HG03097 (cell line): ENCODE measurements around the gene CRELD2.
"Not testable (repeated sequence)": the region's sequence is repeated elsewhere in the genome, so short reads cannot be mapped to it uniquely, and the experiment has no call there.

Source experiments
- ATAC-seq: cut with Tn5 transposase; IDR thresholded peaks from one replicate; pipeline ENCODE4 v1.9.1; 2021; ENCODE audit not compliant: unreplicated experiment, low FRiP score

The CRELD2 gene

GRCh38 chr22:49942565-49943404, 24.4 kb downstream of the CRELD2 start:
- no peak for ATAC-seq

GRCh38 chr22:49943405-49943765, 25.0 kb downstream of the CRELD2 start:
- ATAC-seq = no peak

GRCh38 chr22:49943771-49944398, 25.5 kb downstream of the CRELD2 start:
- ATAC-seq = no peak

DNA sequence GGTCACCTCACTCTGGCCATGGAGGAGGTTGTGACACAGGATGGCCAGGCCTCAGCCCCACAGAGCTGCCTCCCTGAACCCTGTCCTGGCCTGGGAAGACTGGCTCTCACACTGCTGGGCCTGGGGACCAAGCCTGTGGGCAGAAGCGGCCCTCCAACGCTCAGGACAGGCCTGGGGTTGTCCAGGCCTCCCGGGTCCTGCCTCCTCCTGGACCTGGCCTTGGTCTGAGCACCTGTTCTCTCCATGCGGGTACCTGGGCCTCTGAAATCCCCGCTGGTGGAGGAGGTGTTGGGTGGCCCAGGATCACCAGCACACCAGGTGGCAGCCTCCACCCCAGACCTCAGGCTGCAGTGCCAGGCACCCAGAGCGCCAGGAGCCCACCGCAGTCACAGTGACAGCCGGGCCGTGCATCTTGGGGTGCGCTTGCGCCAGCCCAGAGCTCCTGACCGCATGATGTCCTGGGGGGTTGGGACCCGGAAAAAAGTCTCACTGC, 26.0 kb downstream of the CRELD2 start:
- ATAC-seq = no peak

DNA sequence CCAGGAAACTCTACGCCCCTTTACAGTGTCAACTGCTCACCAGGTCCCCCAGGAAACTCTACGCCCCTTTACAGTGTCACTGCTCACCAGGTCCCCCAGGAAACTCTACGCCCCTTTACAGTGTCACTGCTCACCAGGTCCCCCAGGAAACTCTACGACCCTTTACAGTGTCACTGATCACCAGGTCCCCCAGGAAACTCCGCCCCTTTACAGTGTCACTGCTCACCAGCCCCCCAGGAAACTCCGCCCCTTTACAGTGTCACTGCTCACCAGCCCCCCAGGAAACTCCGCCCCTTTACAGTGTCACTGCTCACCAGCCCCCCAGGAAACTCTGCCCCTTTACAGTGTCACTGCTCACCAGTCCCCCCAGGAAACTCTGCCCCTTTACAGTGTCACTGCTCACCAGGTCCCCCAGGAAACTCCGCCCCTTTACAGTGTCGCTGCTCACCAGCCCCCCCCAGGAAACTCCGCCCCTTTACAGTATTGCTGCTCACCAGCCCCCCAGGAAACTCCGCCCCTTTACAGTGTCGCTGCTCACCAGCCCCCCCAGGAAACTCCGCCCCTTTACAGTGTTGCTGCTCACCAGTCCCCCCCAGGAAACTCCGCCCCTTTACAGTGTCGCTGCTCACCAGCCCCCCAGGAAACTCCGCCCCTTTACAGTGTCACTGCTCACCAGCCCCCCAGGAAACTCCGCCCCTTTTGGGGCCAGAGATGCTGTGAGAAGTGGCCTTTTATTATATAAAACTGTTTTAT, 26.8 kb downstream of the CRELD2 start:
- ATAC-seq = not testable (repeated sequence)

- no peak for ATAC-seq
Observed at GRCh38 chr22:49946612-49947295, 28.3 kb downstream of the CRELD2 start.

DNA sequence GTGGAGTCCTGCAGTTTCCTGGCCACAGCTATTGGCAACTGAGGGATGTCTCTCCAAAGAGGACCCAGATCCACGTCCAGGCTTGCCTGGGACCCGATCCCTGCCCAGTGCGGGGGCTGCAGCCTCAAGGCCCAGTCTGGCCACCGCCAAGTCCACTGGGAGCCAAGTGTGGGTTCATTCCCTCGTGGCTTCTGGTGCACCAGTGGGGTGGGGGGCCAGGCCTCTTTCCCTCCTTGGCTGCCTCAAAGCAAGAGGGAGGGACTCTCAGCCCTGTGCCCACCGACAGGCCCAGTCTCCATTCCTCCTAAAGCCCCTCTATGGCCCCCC, 28.8 kb downstream of the CRELD2 start:
- no peak for ATAC-seq

DNA sequence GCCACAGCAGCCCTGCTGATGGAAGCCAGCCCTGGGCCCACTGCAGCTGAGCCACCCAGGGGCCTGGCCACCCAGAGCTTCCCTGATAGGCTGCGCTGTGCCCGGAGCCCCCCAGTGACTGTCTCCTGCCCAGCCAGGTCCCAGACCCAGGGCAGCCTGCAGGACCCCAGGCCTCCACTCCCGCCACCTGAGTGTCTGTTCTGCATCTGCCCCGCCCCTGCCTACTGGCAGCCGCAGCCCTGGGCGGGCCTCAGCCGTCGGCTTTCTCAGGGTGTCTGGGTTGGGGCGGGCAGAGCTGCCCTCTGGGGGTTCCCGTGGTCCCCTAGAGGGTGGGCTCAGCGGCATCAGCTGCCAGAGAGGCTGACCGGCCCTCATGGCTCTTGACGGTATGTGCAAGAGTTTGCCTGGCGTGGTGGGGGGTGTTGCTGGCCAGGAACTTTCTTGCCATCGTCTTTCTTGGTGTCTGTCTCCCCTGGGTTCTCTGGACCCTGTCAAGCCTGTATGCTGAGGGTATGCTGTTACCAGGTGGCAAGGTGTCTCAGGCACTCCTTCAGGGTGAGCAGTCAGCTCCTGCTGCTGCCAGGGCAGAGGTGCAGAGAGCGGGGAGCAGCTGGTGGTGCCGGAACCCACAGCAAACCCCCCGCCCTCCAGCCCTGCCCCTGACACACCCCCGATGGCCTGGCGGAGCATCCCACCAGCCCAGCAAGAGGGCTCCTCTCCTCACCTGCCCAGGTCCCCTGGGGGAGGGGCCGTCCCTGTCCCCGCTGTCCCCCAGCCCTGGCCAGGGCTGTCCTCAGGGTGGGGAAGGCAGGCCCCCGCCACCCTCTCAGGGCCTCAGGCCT, 29.9 kb downstream of the CRELD2 start:
- no peak for ATAC-seq

GRCh38 chr22:49948958-49949913, 30.8 kb downstream of the CRELD2 start:
- ATAC-seq = no peak

GRCh38 chr22:49949914-49950292, 31.5 kb downstream of the CRELD2 start:
- no peak for ATAC-seq

GRCh38 chr22:49950396-49950994, 32.1 kb downstream of the CRELD2 start:
- no peak for ATAC-seq

DNA sequence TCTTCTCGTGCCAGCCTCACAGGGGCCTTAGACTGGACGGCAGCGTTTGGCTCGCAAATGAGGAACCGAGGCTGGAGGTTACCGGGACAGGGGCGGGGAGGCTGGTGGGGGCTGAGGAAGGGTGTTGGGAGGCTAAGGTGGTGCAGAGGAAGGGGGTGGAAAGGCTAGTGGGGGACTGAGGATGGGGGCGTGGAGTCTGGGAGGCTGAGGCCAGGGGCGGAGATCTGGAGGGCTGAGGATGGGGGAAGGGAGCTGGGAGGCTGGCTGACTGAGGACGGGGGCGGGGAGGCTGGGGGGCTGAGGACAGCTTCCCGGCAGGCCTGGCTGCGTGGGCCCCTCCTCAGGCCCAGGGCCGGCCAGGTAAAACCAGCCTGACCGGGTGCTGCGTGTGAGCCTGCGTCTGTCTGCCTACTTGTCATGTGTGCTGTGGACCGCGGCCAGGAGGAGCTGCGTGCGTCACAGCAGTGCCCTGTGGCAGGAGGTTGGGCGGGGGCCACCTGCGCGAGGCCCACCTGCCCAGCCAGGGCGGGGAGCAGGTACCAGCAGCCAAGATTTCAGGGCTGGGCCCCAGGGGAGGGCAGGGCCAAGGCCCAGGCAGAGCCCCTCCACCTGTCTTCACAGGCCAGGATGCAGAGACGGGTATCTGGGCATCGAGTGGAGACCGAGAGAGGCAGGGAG, 32.7 kb downstream of the CRELD2 start:
- no peak for ATAC-seq

- no peak for ATAC-seq
Observed at GRCh38 chr22:49951678-49951985, 33.2 kb downstream of the CRELD2 start.

DNA sequence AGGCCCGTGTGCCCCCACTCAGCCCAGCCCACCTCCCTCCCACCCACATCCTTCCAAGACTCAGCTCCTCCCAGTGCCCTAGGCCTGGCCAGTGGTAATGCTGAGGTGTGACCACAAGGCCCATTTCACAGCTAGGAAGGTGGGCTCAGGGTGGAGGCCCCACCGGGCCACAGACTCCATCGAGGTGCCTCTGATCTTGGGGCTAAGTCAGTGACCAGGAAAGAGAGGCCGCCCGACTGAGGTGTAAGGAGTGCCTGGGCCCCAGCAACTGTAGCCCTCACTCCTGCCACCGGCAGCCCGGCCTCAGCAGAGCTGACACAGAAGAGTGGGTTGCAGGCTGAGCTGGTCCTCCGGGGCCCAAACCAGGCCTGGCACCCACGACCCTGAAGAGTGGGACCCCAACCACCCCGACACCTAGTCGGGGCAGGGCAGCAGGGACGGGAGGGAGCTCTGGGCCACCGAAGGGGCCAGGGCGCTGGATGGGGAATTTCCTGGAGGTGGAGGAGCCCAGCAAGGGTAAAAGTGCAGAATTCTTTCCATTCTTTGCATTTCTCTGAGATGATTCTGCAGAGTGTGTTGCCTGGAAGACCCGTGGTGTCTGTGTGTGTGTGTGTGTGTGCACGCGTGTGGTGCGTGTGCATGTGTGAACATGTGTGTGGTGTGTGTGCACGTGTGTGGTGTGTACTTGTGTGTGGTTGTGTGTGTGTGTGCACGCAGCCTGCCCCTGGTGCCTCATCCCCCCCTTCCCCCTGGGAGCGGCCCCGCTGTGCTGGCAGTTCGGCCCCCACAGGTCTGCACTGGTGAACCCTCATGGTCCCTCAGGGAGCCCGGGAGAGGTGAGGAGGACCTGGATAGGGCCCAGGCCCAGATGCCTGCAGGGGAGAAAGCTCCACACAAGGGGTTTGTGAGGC, 33.8 kb downstream of the CRELD2 start:
- ATAC-seq = no peak

DNA sequence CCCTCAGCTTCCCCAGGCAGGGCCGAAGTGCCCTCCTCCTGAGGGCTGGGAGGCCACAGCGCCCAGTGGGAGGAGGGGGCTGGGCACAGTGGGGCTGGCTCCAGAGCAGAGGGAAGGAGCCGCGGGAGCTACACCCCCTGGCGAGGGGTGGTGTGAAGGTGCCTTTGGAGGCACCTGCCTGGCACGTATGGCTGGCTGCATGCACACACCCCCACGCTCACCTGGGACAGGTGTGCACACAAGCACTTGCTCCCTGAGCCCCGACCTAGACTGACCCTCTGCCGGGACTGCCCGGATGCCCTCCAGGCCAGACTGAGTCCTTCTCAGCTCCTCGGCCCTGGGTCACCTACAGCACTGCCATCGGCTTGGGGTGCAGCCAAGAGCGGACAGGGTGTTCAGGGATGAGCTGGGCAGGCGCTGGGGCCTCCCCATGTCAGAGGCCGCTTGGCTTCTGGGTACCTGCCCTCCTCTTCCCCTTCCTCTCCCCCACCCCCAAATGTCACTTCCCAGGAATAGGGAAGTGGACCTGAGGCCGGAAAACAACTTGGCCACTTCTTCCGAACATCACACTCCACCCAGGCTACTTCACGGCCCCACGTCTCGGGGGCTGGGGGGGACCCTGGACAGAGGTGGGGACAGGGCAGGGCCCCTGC, 34.7 kb downstream of the CRELD2 start:
- no peak for ATAC-seq

DNA sequence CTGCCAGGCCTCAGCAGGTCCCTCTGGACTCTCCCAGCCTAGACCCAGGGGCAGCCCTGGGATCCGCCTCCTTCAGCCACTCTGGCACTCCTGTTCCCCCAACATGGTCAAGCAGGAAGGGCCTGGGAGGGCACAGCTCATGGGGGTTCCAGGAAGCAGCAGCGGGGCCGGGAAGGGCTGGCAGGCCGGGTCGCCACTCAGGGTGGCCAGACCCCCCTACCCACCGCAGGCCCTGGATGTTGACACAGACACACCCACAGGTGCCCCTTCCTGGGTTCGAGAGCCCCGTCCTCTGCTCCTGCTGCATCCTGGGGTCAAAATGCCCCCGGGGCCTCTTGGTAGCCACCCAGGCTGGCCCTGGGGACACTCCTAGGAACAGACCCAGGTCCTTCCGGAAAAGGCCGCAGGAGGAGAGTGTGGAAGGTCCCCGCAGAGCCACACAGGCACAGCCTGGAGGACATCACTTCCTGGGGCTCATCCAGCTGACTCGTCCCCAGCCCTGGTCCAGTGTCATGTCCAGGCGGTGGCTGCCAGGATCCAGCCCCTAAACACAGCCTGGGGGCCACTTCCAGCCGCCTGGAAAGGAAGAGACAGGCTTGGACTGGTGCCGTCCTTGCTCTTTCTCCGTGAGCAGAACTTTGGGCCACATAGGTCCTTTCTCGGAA, 35.4 kb downstream of the CRELD2 start:
- ATAC-seq = no peak
